Measurements from ENCODE around the gene PPP1R13B. TPM values are rescaled to one million over a fixed set of nuclear protein-coding genes. Genes with fewer than 3 reads are reported as not detected.
"Not testable (repeated sequence)": the region's sequence is repeated elsewhere in the genome, so short reads cannot be mapped to it uniquely, and the experiment has no call there.

PPP1R13B gene
- polyA plus RNA-seq (ENCODE audit: insufficient read length in 4 of 4): 10 to 100 TPM; 28.9 to 39.1 (median 31.1) TPM

DNA sequence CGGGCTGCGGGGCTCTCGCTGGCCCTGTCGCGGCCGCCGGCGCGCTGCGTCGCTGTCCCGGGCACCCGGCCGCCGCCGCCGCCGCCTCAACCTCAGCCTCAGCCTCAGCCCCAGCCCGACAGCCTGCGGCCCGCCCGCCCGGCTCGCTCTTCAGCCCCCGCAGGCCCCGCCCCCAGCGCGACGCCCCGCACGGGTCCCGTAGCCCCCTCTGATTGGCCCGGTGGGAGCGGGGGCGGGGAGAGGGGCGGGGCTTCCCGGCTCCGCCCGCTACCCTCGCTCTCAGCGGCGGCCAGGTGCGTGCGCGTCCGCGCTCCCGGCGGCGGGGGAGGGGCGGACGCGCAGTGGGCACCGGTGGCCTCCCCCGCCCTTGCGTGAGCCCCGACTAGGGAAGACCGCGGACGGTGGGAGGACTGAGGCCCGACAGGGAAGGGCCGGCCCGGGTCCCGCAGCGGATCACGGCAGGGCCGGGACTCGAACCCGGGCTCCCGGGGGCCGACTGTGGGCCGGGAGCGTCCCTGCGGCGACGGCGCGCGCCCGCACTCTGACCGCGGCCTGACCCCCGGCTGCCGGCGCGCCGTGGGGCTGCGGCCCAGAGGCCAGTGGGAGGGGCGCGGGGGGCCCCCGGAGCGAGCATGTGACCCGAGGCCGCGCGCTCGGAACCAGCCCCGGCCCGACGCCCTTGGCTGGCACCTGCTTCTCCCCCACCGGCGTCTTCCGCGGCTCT, at the start of gene PPP1R13B:
TSS of gene PPP1R13B (minus strand) at position 125 of the 724 bp plus-strand sequence. CDS start 268 bp downstream, outside the sequence.
- peak; percentile 79 to 86 (median 83) for DNase-seq (ENCODE audit: low read depth in 4 of 4, low spot score in 3 of 4)

- no peak for DNase-seq (ENCODE audit: low read depth in 4 of 4, low spot score in 3 of 4)
Observed at GRCh38 chr14:103896578-103896977, 49.2 kb upstream of the PPP1R13B start.

DNA sequence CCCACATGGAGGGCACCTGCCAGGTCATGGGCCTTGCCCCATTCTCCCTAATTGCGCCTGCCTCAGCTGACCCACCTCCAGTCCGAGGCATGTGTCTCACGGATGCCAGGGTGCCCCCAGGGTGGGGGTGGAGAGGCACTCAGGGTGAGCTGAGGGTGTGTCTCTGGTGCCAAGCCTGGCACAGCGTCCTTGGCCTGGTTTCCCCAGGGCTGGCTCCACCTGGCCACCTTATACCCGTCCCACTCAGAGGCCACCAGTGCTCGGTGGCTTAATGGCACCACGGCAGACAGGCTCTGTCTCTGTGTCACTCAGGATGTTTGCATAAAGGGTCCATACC, 47.3 kb upstream of the PPP1R13B start:
- no peak for DNase-seq (ENCODE audit: low read depth in 4 of 4, low spot score in 3 of 4)

GRCh38 chr14:103894034-103894722, 46.8 kb upstream of the PPP1R13B start:
- DNase-seq (ENCODE audit: low read depth in 4 of 4, low spot score in 3 of 4): no peak

DNA sequence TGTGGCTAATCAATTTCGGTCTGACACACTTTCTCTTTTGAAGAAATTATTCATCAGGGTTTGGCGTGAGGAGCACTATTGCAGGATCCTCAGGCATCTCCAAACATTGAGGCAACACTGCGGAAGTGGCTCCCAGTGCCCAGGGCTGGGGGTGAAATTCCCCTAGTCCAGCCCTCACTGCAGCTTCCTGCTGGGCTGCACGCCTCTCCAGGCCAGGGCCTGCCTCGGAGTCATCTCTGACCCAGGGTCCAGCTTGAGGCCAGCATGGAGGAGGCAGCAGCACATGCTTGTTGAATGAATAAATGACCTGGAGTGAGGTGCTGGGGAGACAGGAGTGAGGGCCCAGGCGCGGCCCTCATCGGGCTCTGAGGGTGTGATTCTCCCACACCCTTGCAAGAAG, 44.9 kb upstream of the PPP1R13B start:
- DNase-seq (ENCODE audit: low read depth in 4 of 4, low spot score in 3 of 4): no peak

- no peak for DNase-seq (ENCODE audit: low read depth in 4 of 4, low spot score in 3 of 4)
Observed at GRCh38 chr14:103891667-103892215, 44.4 kb upstream of the PPP1R13B start.

- no peak for DNase-seq (ENCODE audit: low read depth in 4 of 4, low spot score in 3 of 4)
Observed at GRCh38 chr14:103890821-103891666, 43.7 kb upstream of the PPP1R13B start.

DNA sequence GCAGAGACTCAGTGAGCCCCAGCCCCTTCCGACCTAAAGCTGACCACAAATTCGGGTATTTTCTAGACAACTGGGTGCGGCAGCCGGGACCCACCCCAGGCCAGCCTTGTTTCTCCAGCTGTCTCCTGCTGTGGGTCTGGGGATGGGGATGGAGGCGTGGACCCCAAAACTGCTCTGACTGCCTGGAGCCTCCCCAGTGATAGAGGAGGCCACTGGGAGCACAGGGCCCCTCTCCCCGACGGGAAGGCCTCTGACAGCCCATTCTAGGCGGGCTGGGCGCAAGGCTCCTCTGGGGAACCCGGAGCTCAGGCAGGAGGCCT, 42.6 kb upstream of the PPP1R13B start:
- no peak for DNase-seq (ENCODE audit: low read depth in 4 of 4, low spot score in 3 of 4)

DNA sequence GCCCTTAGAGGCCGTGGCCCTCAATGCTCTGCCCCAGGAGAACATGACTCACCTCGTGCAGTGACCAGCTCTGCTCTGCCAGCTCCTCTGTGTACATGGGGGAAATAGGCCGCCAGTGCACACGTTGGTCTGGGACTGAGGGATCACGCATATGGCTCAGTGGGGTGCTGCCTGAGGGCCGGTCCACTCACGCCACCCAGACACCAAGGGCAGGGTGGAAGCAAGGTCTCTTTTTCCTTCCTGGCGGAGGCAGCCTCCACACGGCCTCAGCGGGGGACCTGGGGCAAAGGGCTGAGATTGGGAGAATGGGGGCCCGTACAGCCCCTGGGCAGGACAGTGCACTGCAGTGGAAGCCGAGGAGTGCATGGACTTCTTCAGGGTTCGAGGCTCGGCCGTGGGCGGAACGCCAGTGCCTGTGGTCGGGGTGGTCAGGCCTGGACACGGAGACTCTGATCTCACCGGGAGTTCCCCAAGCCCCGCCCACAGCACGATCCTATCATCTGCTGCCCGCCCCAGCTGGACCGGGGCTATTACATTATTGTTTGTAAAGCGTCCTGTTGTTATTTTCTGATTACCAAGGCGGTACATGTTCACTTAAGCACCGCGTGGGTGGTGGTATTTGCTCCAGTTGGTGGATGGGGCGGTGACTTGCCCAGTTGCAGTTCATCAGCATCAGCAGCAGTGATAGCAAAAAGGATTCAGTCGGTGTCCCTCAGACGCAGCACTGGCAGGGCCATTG, 42.1 kb upstream of the PPP1R13B start:
- DNase-seq (ENCODE audit: low read depth in 4 of 4, low spot score in 3 of 4): no peak

GRCh38 chr14:103889002-103889312, 41.6 kb upstream of the PPP1R13B start:
- DNase-seq (ENCODE audit: low read depth in 4 of 4, low spot score in 3 of 4): not testable (repeated sequence)

DNA sequence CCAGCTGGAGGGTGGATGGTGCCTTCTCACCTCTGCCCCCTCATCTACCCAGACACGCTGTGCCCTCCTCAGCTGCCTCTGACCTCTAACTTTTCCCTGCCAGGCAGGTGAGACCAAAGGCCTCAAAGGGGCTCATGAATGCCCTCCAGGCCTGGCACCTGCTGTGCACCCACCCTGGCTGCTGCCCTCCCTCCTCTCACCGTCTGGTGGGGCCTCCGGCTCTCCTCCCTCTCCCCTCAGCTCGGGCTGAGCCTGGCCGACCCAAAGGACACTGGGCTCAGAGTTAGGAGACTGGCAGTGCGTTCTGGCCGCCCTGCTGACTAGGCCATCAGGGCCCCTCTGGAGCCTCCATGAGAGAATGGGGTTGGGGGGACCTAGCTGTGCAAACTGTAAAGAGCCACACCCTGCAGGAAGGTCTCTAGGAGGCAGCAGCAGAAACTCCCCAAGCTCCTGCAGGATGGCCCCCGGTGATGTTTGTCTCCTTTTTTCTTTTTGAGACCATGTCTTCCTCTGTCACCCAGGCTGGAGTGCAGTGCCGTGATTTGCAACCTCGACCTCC, 40.3 kb upstream of the PPP1R13B start:
- no peak for DNase-seq (ENCODE audit: low read depth in 4 of 4, low spot score in 3 of 4)

- no peak for DNase-seq (ENCODE audit: low read depth in 4 of 4, low spot score in 3 of 4)
Observed at GRCh38 chr14:103887170-103887501, 39.8 kb upstream of the PPP1R13B start.

- no peak for DNase-seq (ENCODE audit: low read depth in 4 of 4, low spot score in 3 of 4)
Observed at GRCh38 chr14:103886304-103887169, 39.2 kb upstream of the PPP1R13B start.

DNA sequence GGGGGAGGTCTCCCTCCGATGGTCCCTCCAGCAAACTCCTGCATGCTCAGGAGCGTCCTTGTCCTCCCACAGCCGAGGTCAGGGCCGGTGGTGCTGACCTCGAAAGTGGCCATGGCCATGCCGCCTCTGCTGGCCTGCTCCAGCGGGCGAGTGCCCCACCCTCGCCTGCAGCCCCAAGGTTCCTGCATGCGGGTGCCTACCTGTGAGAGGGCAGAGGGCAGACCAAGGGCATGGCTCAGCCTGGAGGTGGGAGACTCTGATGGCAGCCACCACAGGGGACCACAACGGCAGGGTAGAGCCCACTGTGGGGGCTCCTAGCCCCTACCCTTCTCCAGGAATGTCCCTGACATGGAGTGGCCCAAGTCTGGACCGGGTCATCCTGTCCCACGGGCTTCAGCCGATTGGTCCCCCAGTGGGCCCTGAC, 38.1 kb upstream of the PPP1R13B start:
- no peak for DNase-seq (ENCODE audit: low read depth in 4 of 4, low spot score in 3 of 4)

DNA sequence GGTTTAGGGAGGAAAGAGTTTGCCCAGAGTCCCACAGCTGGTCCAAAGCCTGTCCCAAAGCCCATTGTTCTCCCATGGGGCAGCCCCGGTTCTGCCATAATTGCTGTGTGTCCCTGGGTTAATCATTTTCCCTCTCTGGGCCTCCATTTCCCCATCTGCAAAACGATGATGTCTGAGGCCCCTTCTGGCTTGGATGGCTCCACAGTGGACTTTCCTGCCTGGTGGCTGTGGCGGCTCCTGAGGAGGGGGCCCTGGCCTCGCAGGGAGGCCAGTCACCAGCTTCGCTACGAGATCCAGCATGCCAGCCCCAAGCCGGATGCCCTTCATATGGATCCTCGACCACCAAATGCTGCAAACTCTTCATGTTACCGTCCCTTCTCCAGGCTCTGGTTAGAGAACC, 37.5 kb upstream of the PPP1R13B start:
- no peak for DNase-seq (ENCODE audit: low read depth in 4 of 4, low spot score in 3 of 4)

DNA sequence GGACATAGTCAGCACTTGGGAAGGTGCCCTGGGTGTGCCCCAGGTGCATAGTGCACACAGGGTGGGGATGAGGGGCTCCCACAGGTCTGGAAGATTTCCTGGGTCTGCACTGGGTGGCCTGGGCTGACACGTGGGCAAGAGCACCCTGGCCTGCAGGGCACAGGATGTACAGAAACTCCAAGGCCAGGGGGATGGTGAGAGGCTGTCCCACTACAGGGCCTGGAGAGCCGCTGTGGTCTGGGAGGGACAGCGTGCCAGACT, 35.8 kb upstream of the PPP1R13B start:
- DNase-seq (ENCODE audit: low read depth in 4 of 4, low spot score in 3 of 4): no peak

GRCh38 chr14:103882503-103883262, 35.3 kb upstream of the PPP1R13B start:
- no peak for DNase-seq (ENCODE audit: low read depth in 4 of 4, low spot score in 3 of 4)

DNA sequence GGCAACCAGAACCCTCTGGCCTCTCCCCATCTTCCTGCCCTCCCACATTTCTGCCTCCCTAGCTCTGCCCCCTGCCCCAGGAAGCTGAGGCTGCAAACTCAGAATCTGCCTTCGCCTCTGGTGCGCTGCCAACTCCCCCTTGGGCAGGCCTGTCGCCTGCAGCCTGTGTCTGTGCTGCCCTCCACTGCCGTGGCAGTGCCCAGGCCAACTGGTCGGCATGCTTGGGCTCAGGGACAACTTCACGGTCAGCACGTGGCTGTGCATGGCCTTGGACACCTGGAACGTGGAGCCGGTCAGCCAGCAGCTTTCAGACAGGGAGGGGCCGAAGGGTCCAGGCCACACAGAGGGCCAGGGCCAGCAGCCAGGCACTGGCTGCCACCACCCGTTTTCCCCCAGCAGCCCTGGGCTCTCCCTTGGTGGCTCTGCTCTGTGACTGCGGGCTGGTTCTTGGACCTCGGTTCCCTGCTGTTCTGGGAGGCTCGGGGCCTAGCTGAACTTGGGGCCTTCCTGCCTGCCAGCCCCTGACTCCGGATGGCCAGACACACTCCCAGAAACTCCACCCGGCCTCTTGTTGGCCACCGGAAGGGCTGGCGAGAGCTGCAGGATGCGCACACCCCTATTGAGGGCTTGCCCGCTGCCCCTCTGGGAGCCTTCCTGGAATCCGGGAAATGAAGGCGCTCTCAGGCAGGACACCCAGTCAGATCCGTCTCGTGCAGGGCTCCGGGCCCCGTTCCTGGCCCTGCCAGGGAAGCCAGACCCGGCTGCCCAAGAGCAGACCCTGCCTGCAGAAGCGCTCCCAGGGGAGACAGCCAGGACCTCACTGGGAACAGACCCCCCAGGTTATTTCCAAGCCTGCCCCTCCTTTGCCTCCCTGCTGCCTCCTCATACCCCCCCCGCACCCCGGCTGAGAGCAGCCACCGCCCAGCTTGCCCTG, 34.2 kb upstream of the PPP1R13B start:
- DNase-seq (ENCODE audit: low read depth in 4 of 4, low spot score in 3 of 4): no peak

All from right renal pelvis (tissue), 4 donors.